Testis (tissue), 3 donors: ENCODE measurements around the gene PSMD6. TPM values are rescaled to one million over a fixed set of nuclear protein-coding genes. Genes with fewer than 3 reads are reported as not detected.

Experiments
- DNase-seq: peaks from one replicate; pipeline ENCODE4 v3.0.0-alpha.2; 2019
- H3K27ac ChIP-seq, 2 donors: fragments of 200-600 bp; sonication (generic); one replicate each; pipeline ENCODE4 v1.5.1; 2019
- H3K27me3 ChIP-seq: fragments of 200-600 bp; sonication (generic); one replicate; pipeline ENCODE4 v1.5.1; 2019
- H3K36me3 ChIP-seq: fragments of 200-600 bp; sonication (generic); one replicate; pipeline ENCODE4 v1.5.1; 2017; ENCODE audit warnings: low read depth; ENCODE audit errors: missing control alignments
- H3K4me1 ChIP-seq: fragments of 200-600 bp; sonication (generic); one replicate; pipeline ENCODE4 v1.5.1; 2019
- H3K4me3 ChIP-seq, 2 donors: fragments of 200-600 bp; sonication (generic); one replicate each; pipeline ENCODE4 v1.5.1; 2017 to 2019
- H3K9me3 ChIP-seq: fragments of 200-600 bp; sonication (generic); one replicate; pipeline ENCODE4 v1.5.1; 2017
- POLR2A ChIP-seq: fragments of 450-650 bp; IDR thresholded peaks from one replicate; pipeline ENCODE4 v1.6.1; 2017; ENCODE audit warnings: antibody characterized with exemption, mild to moderate bottlenecking, moderate library complexity
- whole genome bisulfite sequencing, 2 donors: methylation state at CpG; one replicate each; pipeline ENCODE4 v1.1.5; 2018; 5-methylcytosine and 5-hydroxymethylcytosine counted together
- intact Hi-C: fragments of 100-400 bp; cut with DNase I; formaldehyde crosslinking; loops from one replicate; pipeline ENCODE4 v1.15.1; 2023; ENCODE audit warnings: low total_unique reads
- polyA plus RNA-seq: library from polyadenylated mRNA; stranded (reverse); fragments of 350-450 nt; fragmentation: Illumina TruSeq; extraction: RNeasy Lipid Tissue Mini Kit (QIAGEN cat#74804); gene quantifications from one replicate; pipeline ENCODE4 v1.2.3, GENCODE V29; 2014; ENCODE audit warnings: low read depth, low replicate concordance; ENCODE audit not compliant: insufficient read depth
- total RNA-seq, 2 donors: library from RNA; depleted of rRNA; stranded (reverse); fragments of >200 nt; gene quantifications; one replicate each; pipeline ENCODE4 v1.2.3, GENCODE V29; 2016
- TF ChIP-seq, protein P1 (sequence below), 3 experiments: fragments of 450-650 bp in 2 of 3; fragments of 200-600 bp in 1 of 3; sonication (generic) in 1 of 3; IDR thresholded peaks; one replicate each; pipeline ENCODE4 v1.5.1; 2016 to 2019; ENCODE audit warnings: antibody characterized with exemption in 3 of 3, mild to moderate bottlenecking in 2 of 3, moderate library complexity in 1 of 3

The PSMD6 gene
- total and polyA plus RNA-seq, 3 donors from 2014 or later = 105 to 249 (median 128) TPM

DNA sequence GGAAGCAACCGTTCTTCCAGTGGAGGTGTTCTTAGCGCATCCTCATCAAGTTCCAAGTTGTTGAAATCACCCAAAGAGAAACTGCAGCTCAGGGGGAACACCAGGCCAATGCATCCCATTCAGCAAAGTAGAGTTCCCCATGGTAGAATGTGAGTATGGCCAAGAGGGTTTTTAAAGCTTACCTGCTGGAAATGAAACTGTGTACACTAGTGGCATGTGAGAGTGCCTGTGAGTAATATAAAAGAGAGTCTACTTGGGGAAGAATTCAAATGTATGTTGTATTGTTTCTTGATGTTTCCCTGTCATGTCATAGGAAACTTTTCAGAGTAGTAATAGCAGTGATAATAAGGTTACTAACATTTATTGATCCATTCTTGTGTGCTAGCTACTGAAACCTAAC is 43.3 kb downstream of the PSMD6 start:
- no peak overlapping the region for H3K4me3 ChIP-seq
- intact Hi-C loops = no loop called here
- no peaks in the 10 kb centered on the region for H3K9me3 ChIP-seq
- peaks cover 9% of the 10 kb centered on the region for H3K4me1 ChIP-seq
- no peaks in the 10 kb centered on the region for H3K27me3 ChIP-seq
- no peak for TF ChIP-seq POLR2A
- TF ChIP-seq, protein P1, sequence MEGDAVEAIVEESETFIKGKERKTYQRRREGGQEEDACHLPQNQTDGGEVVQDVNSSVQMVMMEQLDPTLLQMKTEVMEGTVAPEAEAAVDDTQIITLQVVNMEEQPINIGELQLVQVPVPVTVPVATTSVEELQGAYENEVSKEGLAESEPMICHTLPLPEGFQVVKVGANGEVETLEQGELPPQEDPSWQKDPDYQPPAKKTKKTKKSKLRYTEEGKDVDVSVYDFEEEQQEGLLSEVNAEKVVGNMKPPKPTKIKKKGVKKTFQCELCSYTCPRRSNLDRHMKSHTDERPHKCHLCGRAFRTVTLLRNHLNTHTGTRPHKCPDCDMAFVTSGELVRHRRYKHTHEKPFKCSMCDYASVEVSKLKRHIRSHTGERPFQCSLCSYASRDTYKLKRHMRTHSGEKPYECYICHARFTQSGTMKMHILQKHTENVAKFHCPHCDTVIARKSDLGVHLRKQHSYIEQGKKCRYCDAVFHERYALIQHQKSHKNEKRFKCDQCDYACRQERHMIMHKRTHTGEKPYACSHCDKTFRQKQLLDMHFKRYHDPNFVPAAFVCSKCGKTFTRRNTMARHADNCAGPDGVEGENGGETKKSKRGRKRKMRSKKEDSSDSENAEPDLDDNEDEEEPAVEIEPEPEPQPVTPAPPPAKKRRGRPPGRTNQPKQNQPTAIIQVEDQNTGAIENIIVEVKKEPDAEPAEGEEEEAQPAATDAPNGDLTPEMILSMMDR (IDR thresholded peaks at IDR 0.05) = no peak
- no peak overlapping the region for H3K27ac ChIP-seq
- no peak for DNase-seq
- no peaks in the 10 kb centered on the region for H3K36me3 ChIP-seq
- 91 to 95% methylated on average over 2 of the region's 2 CpGs for WGBS, 2 donors

DNA sequence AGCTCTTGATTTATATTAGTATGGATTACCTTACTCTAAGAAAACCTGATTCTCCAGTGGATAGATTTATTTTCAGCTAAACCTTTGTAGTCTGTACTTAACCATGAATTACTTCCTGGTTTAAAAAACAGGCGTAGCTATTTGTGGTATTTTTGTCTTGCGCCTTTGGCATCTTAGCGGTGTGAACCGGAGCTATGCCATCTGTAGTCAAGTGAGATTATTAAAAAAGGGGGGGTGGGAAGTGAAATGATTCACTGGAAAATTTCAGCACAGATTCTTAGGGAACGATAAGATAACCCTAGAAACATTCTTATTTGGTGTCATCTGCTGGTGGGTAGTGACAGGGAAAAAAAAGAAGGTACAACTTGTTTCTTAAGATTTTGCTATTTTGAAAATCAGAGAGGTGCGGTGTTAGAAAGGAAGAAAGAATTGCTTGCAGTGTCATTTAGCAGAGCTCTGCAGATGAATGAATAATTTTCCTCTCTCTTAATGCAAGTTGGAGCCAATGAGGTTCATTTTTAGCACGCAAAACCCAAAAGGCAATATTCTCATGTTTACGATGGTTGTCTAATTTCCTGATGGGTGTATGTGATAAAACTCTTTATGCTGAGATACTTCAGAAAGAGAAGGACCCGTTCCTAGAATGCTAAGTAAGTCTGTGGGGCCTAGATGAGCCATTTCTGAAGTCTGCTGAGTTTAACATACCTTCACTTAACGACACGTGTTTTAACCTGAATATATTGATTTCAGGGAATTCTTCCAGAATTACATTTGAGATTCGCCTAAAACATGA is 44.0 kb downstream of the PSMD6 start:
- intact Hi-C loops = no loop called here
- TF ChIP-seq, protein P1 (IDR thresholded peaks at IDR 0.05) = no peak
- no peak for TF ChIP-seq POLR2A
- 82 to 88% methylated on average over 12 of the region's 12 CpGs for WGBS, 2 donors
- H3K27ac ChIP-seq = no peak overlapping the region
- H3K9me3 ChIP-seq = no peaks in the 10 kb centered on the region
- H3K4me1 ChIP-seq = peaks cover 9% of the 10 kb centered on the region
- H3K36me3 ChIP-seq = no peaks in the 10 kb centered on the region
- H3K27me3 ChIP-seq = no peaks in the 10 kb centered on the region
- H3K4me3 ChIP-seq = no peak overlapping the region
- DNase-seq = no peak

DNA sequence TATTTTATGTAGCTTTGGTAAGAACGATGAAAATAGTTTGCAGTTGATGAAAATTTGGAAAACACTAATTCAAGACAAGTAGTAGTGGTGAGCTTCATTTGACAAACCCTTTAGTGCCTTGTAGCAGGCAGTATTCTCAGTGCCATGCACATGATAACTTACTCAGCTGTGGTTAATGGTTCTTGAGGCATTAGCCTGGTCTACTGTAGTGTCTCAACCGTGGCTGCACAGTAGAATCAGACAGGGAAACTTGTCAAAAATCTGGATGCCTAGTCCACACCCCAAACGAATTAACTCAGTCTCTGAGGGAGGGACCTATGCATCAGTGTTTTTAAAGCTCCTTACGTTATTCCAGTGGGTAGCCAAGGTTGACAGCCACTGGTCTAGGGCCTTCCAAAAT is 45.4 kb downstream of the PSMD6 start:
- no peak overlapping the region for H3K27ac ChIP-seq
- WGBS, 2 donors = 83 to 90% methylated on average over 4 of the region's 4 CpGs
- H3K4me1 ChIP-seq = peaks cover 9% of the 10 kb centered on the region
- intact Hi-C loops = no loop called here
- H3K36me3 ChIP-seq = no peaks in the 10 kb centered on the region
- no peaks in the 10 kb centered on the region for H3K27me3 ChIP-seq
- no peak for TF ChIP-seq POLR2A
- TF ChIP-seq, protein P1 (IDR thresholded peaks at IDR 0.05) = no peak
- DNase-seq = no peak
- H3K9me3 ChIP-seq = no peaks in the 10 kb centered on the region
- H3K4me3 ChIP-seq = no peak overlapping the region

DNA sequence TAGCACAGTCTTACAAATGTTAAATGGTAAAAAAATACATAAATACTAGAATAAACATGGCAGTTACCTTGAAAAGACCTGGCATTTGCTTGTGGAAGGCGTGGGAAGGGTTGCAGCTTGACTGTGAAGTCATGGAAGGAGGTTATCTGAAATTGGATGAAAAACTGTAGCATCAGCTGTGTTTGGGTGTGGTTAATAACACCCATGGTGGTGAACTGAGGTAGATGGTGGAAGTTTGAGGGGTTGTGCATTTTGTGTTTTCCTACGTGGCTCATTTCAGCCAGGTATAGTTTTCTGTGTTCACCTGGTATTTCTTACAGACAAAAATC is 46.5 kb downstream of the PSMD6 start:
- 89 to 92% methylated on average over 2 of the region's 2 CpGs for WGBS, 2 donors
- no peak overlapping the region for H3K4me3 ChIP-seq
- TF ChIP-seq, protein P1 (IDR thresholded peaks at IDR 0.05) = no peak
- no peak for TF ChIP-seq POLR2A
- no peaks in the 10 kb centered on the region for H3K36me3 ChIP-seq
- intact Hi-C loops = no loop called here
- no peaks in the 10 kb centered on the region for H3K27me3 ChIP-seq
- no peak for DNase-seq
- no peaks in the 10 kb centered on the region for H3K9me3 ChIP-seq
- no peak overlapping the region for H3K27ac ChIP-seq
- H3K4me1 ChIP-seq = peaks cover 9% of the 10 kb centered on the region
